A673 (cell line): ENCODE data around the gene HERC2. TPM values are rescaled to one million over a fixed set of nuclear protein-coding genes. Genes with fewer than 3 reads are reported as not detected.
"Not testable (repeated sequence)": the region's sequence is repeated elsewhere in the genome, so short reads cannot be mapped to it uniquely, and the experiment has no call there.

ENCODE experiments used
- BruUV-seq: library from RNA; stranded (reverse); fragments of 400-500 nt; replicated peaks from 2 replicates; lab custom pipeline; 2021; lab: Mats Ljungman, UMichigan
- CTCF ChIA-PET: fragments of 300-600 bp; sonication (Branson Sonifier 250); formaldehyde crosslinking; loops from one replicate; lab custom pipeline; 2022; ENCODE audit warnings: antibody characterized with exemption; lab: Charles Lee
- POLR2A ChIA-PET: fragments of 300-600 bp; sonication (Branson Sonifier 250); formaldehyde crosslinking; loops from one replicate; lab custom pipeline; 2022; ENCODE audit warnings: antibody characterized with exemption; ENCODE audit not compliant: low non-redundant PET; lab: Charles Lee
- DNase-seq: peaks from one replicate; pipeline ENCODE4 v3.0.0-alpha.2; 2015; ENCODE audit warnings: low spot score
- H3K27ac ChIP-seq: fragments of 200-600 bp; sonication (generic); 2 replicates; pipeline ENCODE4 v1.5.1; 2016; ENCODE audit warnings: mixed run types, low read depth, mild to moderate bottlenecking, mixed read lengths, antibody characterized with exemption, low read length; ENCODE audit not compliant: poor library complexity, severe bottlenecking
- H3K27me3 ChIP-seq: fragments of 200-600 bp; sonication (generic); replicated peaks from 2 replicates; pipeline ENCODE4 v1.6.1; 2017; ENCODE audit warnings: mixed run types, low read depth, mild to moderate bottlenecking, mixed read lengths, antibody characterized with exemption, low read length; ENCODE audit not compliant: insufficient read depth, poor library complexity
- H3K36me3 ChIP-seq: fragments of 200-600 bp; sonication (generic); 2 replicates; pipeline ENCODE4 v1.6.1; 2016; ENCODE audit warnings: mixed run types, mild to moderate bottlenecking, mixed read lengths, antibody characterized with exemption, low read length; ENCODE audit not compliant: insufficient read depth, poor library complexity, severe bottlenecking
- H3K4me1 ChIP-seq: fragments of 200-600 bp; sonication (generic); 2 replicates; pipeline ENCODE4 v1.6.1; 2017; ENCODE audit warnings: mixed run types, mild to moderate bottlenecking, mixed read lengths, antibody characterized with exemption, low read length; ENCODE audit not compliant: insufficient read depth, poor library complexity, severe bottlenecking
- H3K4me3 ChIP-seq: fragments of 200-600 bp; sonication (generic); 2 replicates; pipeline ENCODE4 v1.5.1; 2016; ENCODE audit warnings: low read depth, mixed run types, mild to moderate bottlenecking, mixed read lengths, low read length; ENCODE audit not compliant: poor library complexity, severe bottlenecking
- H3K9me3 ChIP-seq: fragments of 200-600 bp; sonication (generic); 2 replicates; pipeline ENCODE4 v1.6.1; 2016; ENCODE audit warnings: mixed run types, low read depth, mild to moderate bottlenecking, mixed read lengths, antibody characterized with exemption, low read length; ENCODE audit not compliant: poor library complexity, severe bottlenecking
- CTCF ChIP-seq: fragments of 300-800, 200-600 bp; sonication (generic); conservative IDR thresholded peaks from 2 replicates; pipeline ENCODE4 v1.5.1; 2017; ENCODE audit warnings: low read depth, mild to moderate bottlenecking, antibody characterized with exemption, low read length, moderate library complexity, mixed read lengths
- EZH2 ChIP-seq: fragments of 200-600 bp; sonication (generic); IDR thresholded peaks from 2 replicates; pipeline ENCODE4 v1.6.1; 2017; ENCODE audit warnings: borderline replicate concordance, low read depth, mild to moderate bottlenecking, mixed read lengths, antibody characterized with exemption, low read length; ENCODE audit not compliant: poor library complexity, severe bottlenecking
- intact Hi-C: fragments of 100-400 bp; cut with micrococcal nuclease; formaldehyde crosslinking; loops from one replicate; pipeline ENCODE4 v1.10.0; 2022; ENCODE audit not compliant: unreplicated experiment
- total RNA-seq: library from RNA; stranded (reverse); gene quantifications from 2 replicates; pipeline ENCODE4 v1.2.3, GENCODE V29; 2021

HERC2 gene
- total RNA-seq, 1 experiment from 2014 or later, result 86.1 TPM

- BruUV-seq, intact Hi-C loops, POLR2A ChIA-PET, H3K27me3 ChIP-seq, CTCF ChIA-PET, DNase-seq, H3K9me3 ChIP-seq, H3K4me3 ChIP-seq, H3K4me1 ChIP-seq, H3K27ac ChIP-seq: not testable (repeated sequence)
- peaks cover 12% of the 10 kb centered on the region for H3K36me3 ChIP-seq
These were observed 125.4 kb downstream of the HERC2 start for GRCh38 chr15:28196581-28196980.

GRCh38 chr15:28192772-28193171, 129.2 kb downstream of the HERC2 start:
- no peaks in the 10 kb centered on the region for H3K27me3 ChIP-seq
- DNase-seq, result no peak
- intact Hi-C loops, result no loop called here
- BruUV-seq, result no TSS peak
- POLR2A ChIA-PET, result no interaction called here
- TF ChIP-seq CTCF (no peak), EZH2 (no peak)
- peaks cover 27% of the 10 kb centered on the region for H3K36me3 ChIP-seq
- H3K9me3 ChIP-seq, result no peaks in the 10 kb centered on the region
- H3K4me3 ChIP-seq, result no peak overlapping the region
- no peaks in the 10 kb centered on the region for H3K4me1 ChIP-seq
- H3K27ac ChIP-seq, result no peak overlapping the region
- CTCF ChIA-PET, result no interaction called here

- POLR2A ChIA-PET, result no interaction called here
- Histone ChIP-seq H3K27me3 (no peaks in the 10 kb centered on the region), H3K36me3 (peaks cover 29% of the 10 kb centered on the region), H3K27ac (no peak overlapping the region), H3K4me3 (no peak overlapping the region), H3K4me1 (no peaks in the 10 kb centered on the region), H3K9me3 (no peaks in the 10 kb centered on the region)
- DNase-seq, result no peak
- intact Hi-C loops, result no loop called here
- TF ChIP-seq CTCF (no peak), EZH2 (no peak)
- no TSS peak for BruUV-seq
- CTCF ChIA-PET, result no interaction called here
These were observed 130.1 kb downstream of the HERC2 start for GRCh38 chr15:28191832-28192231.

- ChIA-PET POLR2A (no interaction called here), CTCF (no interaction called here)
These were observed 131.4 kb downstream of the HERC2 start for GRCh38 chr15:28190391-28191174.

More at GRCh38 chr15:28190391-28191174, 131.4 kb downstream of the HERC2 start:
- Histone ChIP-seq H3K27me3 (no peaks in the 10 kb centered on the region), H3K27ac (no peak overlapping the region), H3K9me3 (no peaks in the 10 kb centered on the region), H3K36me3 (peaks cover 38% of the 10 kb centered on the region), H3K4me3 (no peak overlapping the region), H3K4me1 (no peaks in the 10 kb centered on the region)
- intact Hi-C loops, result no loop called here
- no peak for DNase-seq
- BruUV-seq, result no TSS peak
- no peak for TF ChIP-seq EZH2
- no peak for TF ChIP-seq CTCF
